Activated CD4-positive, alpha-beta T cell treated with anti-CD3 and anti-CD28 coated beads, Interleukin-2, Interleukin-4, amounts not matched to agents 100 ng/mL and 50 ng/mL, durations not matched to agents 16 hours and 8 hours (primary cell): Measurements from ENCODE around the gene NTNG1.

ENCODE experiments used
- DNase-seq: peaks from one replicate; pipeline ENCODE4 v3.0.0-alpha.2; 2020; ENCODE audit warnings: low spot score

NTNG1 gene

GRCh38 chr1:107405236-107405635 is 264.4 kb downstream of the NTNG1 start:
- DNase-seq: no peak

GRCh38 chr1:107407011-107407410 is 266.2 kb downstream of the NTNG1 start:
- DNase-seq: no peak

GRCh38 chr1:107413546-107413945 is 272.7 kb downstream of the NTNG1 start:
- no peak for DNase-seq

- no peak for DNase-seq
These were observed 273.1 kb downstream of the NTNG1 start for GRCh38 chr1:107413951-107414350.

- no peak for DNase-seq
These were observed 273.7 kb downstream of the NTNG1 start for GRCh38 chr1:107414550-107414949.

- DNase-seq: no peak
These were observed 274.4 kb downstream of the NTNG1 start for GRCh38 chr1:107415241-107415640.

- no peak for DNase-seq
These were observed 278.2 kb downstream of the NTNG1 start for GRCh38 chr1:107419003-107419402.

- no peak for DNase-seq
These were observed 282.1 kb downstream of the NTNG1 start for GRCh38 chr1:107422901-107423300.

GRCh38 chr1:107430540-107431228 is 289.8 kb downstream of the NTNG1 start:
- peak; percentile 53 for DNase-seq

- DNase-seq: no peak
These were observed 291.3 kb downstream of the NTNG1 start for GRCh38 chr1:107432108-107432507.

- no peak for DNase-seq
These were observed 292.2 kb downstream of the NTNG1 start for GRCh38 chr1:107433068-107433467.

- no peak for DNase-seq
These were observed 293.0 kb downstream of the NTNG1 start for GRCh38 chr1:107433635-107434360.

GRCh38 chr1:107434361-107434693 is 293.5 kb downstream of the NTNG1 start:
- DNase-seq: no peak

- DNase-seq: no peak
These were observed 295.9 kb downstream of the NTNG1 start for GRCh38 chr1:107436552-107437241.

- no peak for DNase-seq
These were observed 298.7 kb downstream of the NTNG1 start for GRCh38 chr1:107439567-107439966.

GRCh38 chr1:107442551-107442950 is 301.7 kb downstream of the NTNG1 start:
- DNase-seq: no peak

GRCh38 chr1:107443027-107443426 is 302.2 kb downstream of the NTNG1 start:
- DNase-seq: no peak

- DNase-seq: no peak
These were observed 303.0 kb downstream of the NTNG1 start for GRCh38 chr1:107443860-107444259.

GRCh38 chr1:107444302-107444701 is 303.5 kb downstream of the NTNG1 start:
- DNase-seq: no peak

- no peak for DNase-seq
These were observed 308.5 kb downstream of the NTNG1 start for GRCh38 chr1:107449326-107449725.

- DNase-seq: no peak
These were observed 310.2 kb downstream of the NTNG1 start for GRCh38 chr1:107450899-107451664.

- no peak for DNase-seq
These were observed 310.9 kb downstream of the NTNG1 start for GRCh38 chr1:107451715-107452114.
